ENCODE data around the gene LHX1.

Gene LHX1

DNA sequence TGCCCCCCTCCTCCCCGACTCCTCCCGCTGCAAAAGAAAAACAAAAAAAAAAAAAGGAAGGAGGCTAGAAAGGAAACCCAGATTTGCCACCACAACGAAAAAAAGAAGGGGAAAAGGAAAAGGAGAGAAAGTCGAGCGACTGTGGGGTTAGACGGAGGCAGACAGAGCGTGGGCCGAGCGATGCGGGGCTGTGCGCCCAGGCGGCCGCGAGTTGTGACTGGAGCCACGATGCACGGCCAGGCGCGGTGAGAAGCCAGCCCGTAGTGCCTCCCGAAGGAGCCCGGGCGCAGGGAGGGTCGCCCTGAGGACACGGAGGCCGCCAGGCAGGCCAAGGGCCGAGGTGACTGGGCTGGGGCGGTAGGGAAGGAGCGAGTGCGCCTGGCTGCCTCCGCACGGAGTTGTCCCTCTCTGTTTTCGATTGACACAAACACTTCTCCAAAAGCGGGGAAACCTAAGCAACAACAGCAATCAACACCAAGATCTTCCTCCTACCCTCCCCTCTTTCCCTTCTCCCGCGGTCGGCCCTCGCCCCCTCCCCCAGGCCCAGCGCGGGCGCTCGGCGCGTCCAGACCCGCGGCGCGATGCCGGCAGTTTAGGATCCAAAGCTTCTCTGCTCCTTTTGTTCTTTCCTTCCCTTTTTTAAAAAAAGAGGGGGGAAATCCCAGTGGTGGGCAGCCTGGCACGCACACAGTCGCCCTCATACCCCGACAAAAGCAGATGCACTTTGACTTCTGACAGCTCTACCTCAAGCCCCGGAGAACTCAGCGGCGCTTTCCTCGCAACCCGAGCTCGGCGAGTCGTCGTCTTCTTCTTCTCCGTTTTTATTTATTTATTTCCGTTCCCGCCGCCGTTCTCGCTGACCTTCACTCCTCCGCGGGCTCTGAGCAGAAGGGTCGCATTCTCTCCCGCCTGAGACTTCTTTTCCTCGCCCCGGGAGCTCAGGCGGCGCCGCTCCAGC is at the start of gene LHX1:
TSS of gene LHX1 (plus strand) at position 475 of the 958 bp plus-strand sequence. CDS start 723 bp downstream, outside the sequence.
- no peaks in the 10 kb centered on the region for H3K4me1 ChIP-seq (ENCODE audit: control insufficient read depth, insufficient read depth, low read length, unreplicated experiment)
- H3K27me3 ChIP-seq (ENCODE audit: insufficient read depth, low read length): peaks cover 97% of the 10 kb centered on the region
- H3K79me2 ChIP-seq (ENCODE audit: control insufficient read depth, insufficient read depth, low read length, unreplicated experiment): no peaks in the 10 kb centered on the region
- no peak within 1 kb of the TSS for H3K4me3 ChIP-seq (ENCODE audit: low read depth, low read length)
- no peak within 1 kb of the TSS for H3K27ac ChIP-seq (ENCODE audit: low read depth, low read length)
- no peaks in the 10 kb centered on the region for H3K36me3 ChIP-seq (ENCODE audit: insufficient read depth, low read length)
- no peak within 1 kb of the TSS for H2AFZ ChIP-seq (ENCODE audit: low read length, unreplicated experiment)

DNA sequence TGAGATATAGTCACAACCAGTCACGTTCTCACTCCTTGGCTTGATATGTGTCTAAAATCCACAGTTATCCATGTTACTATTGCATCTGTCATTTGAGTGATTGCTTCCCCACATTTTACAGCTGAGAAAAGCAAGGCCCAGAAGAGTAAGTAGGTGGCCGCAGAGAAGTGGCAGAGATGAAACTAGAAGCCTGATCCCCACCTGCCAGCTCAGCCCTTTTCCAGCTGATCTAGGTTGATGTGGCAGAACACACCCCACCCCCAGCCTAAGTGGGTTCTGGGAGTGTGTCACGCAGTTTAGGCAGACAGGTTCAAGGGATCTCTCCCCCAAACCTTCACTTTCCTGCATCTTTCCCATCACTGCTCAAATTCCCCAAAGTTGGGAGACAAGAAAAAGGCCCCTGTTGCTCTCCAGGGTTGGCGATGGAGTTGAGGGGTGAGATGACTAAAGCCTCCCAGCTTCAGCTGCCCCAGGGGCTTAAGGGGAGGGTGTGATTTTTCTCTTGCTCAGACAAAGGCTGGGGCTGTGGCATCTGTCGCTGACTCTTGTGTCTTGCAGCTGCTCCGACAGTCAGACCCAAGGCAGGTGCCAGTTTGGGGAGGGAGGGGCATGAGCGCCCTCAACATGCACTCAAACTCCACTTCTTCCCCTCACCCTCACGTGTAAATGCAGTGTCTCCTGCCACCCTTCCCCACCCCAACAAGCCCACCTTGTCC is 48.9 kb upstream of the LHX1 start:
- H3K4me1 ChIP-seq (ENCODE audit: control insufficient read depth, insufficient read depth, low read length, unreplicated experiment): no peaks in the 10 kb centered on the region
- H3K27ac ChIP-seq (ENCODE audit: low read depth, low read length): no peak overlapping the region
- H2AFZ ChIP-seq (ENCODE audit: low read length, unreplicated experiment): no peak overlapping the region
- no peaks in the 10 kb centered on the region for H3K36me3 ChIP-seq (ENCODE audit: insufficient read depth, low read length)
- peaks cover 89% of the 10 kb centered on the region for H3K27me3 ChIP-seq (ENCODE audit: insufficient read depth, low read length)
- no peak overlapping the region for H3K4me3 ChIP-seq (ENCODE audit: low read depth, low read length)
- H3K79me2 ChIP-seq (ENCODE audit: control insufficient read depth, insufficient read depth, low read length, unreplicated experiment): no peaks in the 10 kb centered on the region

DNA sequence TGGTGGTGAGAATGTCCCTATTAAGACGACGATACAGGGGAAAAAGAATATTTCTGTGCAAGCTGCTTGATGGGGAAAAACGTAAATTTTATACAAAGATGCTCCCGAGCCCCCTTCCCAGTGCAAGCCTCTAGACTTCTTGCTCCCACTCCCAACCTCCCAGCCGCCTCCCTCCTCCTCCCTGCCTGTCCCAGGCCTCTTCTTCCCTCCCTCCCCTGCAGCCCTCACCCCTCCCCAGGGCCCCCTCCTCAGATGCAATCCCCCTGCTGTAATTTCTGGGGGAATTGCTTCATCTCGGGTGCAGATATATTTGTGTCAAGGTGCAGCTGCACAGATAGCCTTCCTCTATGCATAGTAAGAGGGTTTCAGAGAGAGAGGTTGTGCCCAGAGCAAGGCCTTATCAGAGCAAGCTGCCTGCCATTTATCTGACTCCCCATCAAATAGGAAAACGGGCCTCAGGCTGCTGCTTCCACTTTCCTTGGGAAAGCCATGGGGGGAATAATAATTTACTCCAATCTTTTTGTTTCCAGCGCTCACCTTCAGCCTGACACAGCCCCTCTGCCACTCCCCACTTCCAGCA is 47.4 kb upstream of the LHX1 start:
- Histone ChIP-seq H3K27me3 (ENCODE audit: insufficient read depth, low read length) (peaks cover 87% of the 10 kb centered on the region), H3K4me1 (ENCODE audit: control insufficient read depth, insufficient read depth, low read length, unreplicated experiment) (no peaks in the 10 kb centered on the region), H3K27ac (ENCODE audit: low read depth, low read length) (no peak overlapping the region), H2AFZ (ENCODE audit: low read length, unreplicated experiment) (no peak overlapping the region), H3K36me3 (ENCODE audit: insufficient read depth, low read length) (no peaks in the 10 kb centered on the region), H3K4me3 (ENCODE audit: low read depth, low read length) (no peak overlapping the region), H3K79me2 (ENCODE audit: control insufficient read depth, insufficient read depth, low read length, unreplicated experiment) (no peaks in the 10 kb centered on the region)

DNA sequence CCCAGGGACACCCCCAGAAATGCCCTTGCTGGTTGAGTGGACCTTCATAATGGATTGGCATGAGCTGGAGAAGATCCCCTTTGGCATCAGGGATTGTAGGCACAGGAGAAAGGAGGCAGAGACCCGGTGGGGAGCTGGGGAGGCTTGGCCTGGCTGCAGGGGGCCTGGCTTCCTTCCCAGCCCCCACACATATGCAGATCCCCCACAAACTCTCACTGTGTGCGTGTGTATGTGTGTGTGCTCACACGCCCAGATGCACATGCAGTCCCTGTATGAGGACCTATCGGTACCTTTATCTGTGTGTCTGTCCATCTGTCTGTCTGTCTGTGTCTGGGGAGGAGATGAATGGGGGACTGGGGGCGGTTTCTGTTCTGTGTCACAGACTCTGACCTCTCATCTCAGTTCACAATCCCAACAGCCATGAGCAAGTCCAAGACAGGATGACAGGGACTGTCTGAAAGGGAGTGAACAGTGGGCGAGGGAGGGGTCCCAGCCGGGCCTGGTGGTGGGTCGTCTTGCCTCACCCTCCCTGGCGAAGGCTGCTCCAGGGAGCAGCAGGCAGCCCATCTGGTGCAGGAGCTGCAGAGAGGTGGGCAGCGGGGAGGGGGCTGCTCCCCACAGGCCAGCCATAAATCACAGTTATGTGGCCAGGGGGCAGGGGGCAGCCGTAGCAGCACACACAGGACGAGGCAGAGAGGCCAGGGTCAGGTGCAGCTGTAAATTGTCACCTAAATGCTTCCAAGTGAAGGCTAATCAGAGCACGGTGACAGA is 46.7 kb upstream of the LHX1 start:
- H3K4me1 ChIP-seq (ENCODE audit: control insufficient read depth, insufficient read depth, low read length, unreplicated experiment): no peaks in the 10 kb centered on the region
- peaks cover 87% of the 10 kb centered on the region for H3K27me3 ChIP-seq (ENCODE audit: insufficient read depth, low read length)
- H3K27ac ChIP-seq (ENCODE audit: low read depth, low read length): no peak overlapping the region
- H3K4me3 ChIP-seq (ENCODE audit: low read depth, low read length): no peak overlapping the region
- H3K79me2 ChIP-seq (ENCODE audit: control insufficient read depth, insufficient read depth, low read length, unreplicated experiment): no peaks in the 10 kb centered on the region
- H3K36me3 ChIP-seq (ENCODE audit: insufficient read depth, low read length): no peaks in the 10 kb centered on the region
- no peak overlapping the region for H2AFZ ChIP-seq (ENCODE audit: low read length, unreplicated experiment)

DNA sequence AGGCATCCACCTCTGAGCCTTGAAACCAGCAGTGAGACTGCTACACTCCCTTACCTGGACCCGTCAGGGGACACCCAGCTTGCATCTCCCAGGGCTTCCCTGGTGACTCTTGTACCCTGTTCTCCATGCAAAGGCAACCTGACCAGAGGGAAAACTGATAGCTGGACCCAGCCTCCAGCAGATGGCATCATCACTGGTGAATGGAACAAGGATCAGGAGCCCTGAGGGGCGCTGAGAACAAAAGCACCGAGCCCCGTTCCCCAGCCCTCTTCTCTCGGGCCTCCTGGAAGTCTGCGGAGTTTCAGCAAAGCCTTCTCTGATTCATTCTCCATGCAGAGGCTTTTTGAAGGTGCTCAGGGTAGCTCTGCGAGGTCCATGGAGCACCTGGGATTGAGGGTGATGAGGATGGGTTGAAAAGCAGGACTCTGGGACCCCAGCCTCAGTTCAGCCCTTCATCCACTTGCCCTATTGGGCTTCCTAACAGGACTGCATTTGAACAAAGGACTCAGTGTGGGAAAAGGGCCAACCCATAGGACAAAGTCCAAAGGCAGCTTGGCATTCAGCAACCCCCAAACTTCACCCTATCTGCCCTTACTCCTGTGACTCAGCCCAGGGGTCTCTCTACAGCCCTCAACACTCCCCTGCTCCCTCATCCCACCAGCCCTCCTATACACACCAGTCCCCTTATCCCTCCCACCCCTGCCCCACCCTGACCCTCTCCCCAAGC is 45.0 kb upstream of the LHX1 start:
- H2AFZ ChIP-seq (ENCODE audit: low read length, unreplicated experiment): no peak overlapping the region
- H3K4me1 ChIP-seq (ENCODE audit: control insufficient read depth, insufficient read depth, low read length, unreplicated experiment): no peaks in the 10 kb centered on the region
- H3K79me2 ChIP-seq (ENCODE audit: control insufficient read depth, insufficient read depth, low read length, unreplicated experiment): no peaks in the 10 kb centered on the region
- no peak overlapping the region for H3K4me3 ChIP-seq (ENCODE audit: low read depth, low read length)
- H3K27me3 ChIP-seq (ENCODE audit: insufficient read depth, low read length): peaks cover 90% of the 10 kb centered on the region
- no peaks in the 10 kb centered on the region for H3K36me3 ChIP-seq (ENCODE audit: insufficient read depth, low read length)
- no peak overlapping the region for H3K27ac ChIP-seq (ENCODE audit: low read depth, low read length)

DNA sequence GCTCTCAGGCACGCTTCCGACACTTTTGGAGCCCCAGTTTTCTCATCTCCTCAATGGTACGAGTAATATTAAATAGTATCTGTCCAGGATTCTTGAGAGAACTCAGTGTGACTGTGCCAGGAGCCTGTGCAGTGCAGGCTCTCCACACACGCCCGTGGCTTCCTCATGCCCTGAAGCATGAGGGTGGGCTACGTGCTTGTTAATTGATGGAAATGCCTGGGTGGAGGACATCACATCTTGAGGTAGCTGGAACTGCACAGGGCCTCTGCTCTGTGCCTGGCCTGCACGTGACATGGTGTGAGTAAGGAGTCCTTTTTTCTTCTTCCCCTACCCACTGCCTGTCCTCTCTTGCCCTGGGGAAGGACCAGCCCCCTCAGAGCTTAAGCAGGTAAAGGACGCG is 43.1 kb upstream of the LHX1 start:
- Histone ChIP-seq H3K27me3 (ENCODE audit: insufficient read depth, low read length) (peaks cover 77% of the 10 kb centered on the region), H3K27ac (ENCODE audit: low read depth, low read length) (no peak overlapping the region), H3K4me3 (ENCODE audit: low read depth, low read length) (no peak overlapping the region), H3K36me3 (ENCODE audit: insufficient read depth, low read length) (no peaks in the 10 kb centered on the region), H3K79me2 (ENCODE audit: control insufficient read depth, insufficient read depth, low read length, unreplicated experiment) (no peaks in the 10 kb centered on the region), H3K4me1 (ENCODE audit: control insufficient read depth, insufficient read depth, low read length, unreplicated experiment) (no peaks in the 10 kb centered on the region), H2AFZ (ENCODE audit: low read length, unreplicated experiment) (no peak overlapping the region)

DNA sequence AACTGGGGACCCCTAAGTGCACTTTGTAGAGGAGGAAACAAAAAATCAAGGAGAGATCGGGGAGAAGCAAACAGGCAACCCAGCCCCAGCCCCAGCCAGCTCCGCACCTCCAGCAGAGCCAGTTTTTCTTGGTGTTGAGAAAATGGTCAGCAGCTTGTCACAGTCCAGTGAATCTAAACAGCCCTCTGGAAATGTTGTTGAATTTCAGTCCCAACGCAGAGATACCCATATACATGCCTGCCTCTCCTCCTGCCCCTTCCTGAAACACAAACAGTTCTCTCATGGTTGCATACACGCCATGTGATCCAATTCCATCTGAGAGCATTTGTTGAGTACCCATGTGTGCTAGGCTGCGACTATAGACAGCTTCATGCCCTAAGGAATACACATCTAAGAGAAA is 42.4 kb upstream of the LHX1 start:
- Histone ChIP-seq H3K4me1 (ENCODE audit: control insufficient read depth, insufficient read depth, low read length, unreplicated experiment) (no peaks in the 10 kb centered on the region), H3K27ac (ENCODE audit: low read depth, low read length) (no peak overlapping the region), H3K36me3 (ENCODE audit: insufficient read depth, low read length) (no peaks in the 10 kb centered on the region), H3K27me3 (ENCODE audit: insufficient read depth, low read length) (peaks cover 71% of the 10 kb centered on the region), H3K79me2 (ENCODE audit: control insufficient read depth, insufficient read depth, low read length, unreplicated experiment) (no peaks in the 10 kb centered on the region), H2AFZ (ENCODE audit: low read length, unreplicated experiment) (no peak overlapping the region), H3K4me3 (ENCODE audit: low read depth, low read length) (no peak overlapping the region)

DNA sequence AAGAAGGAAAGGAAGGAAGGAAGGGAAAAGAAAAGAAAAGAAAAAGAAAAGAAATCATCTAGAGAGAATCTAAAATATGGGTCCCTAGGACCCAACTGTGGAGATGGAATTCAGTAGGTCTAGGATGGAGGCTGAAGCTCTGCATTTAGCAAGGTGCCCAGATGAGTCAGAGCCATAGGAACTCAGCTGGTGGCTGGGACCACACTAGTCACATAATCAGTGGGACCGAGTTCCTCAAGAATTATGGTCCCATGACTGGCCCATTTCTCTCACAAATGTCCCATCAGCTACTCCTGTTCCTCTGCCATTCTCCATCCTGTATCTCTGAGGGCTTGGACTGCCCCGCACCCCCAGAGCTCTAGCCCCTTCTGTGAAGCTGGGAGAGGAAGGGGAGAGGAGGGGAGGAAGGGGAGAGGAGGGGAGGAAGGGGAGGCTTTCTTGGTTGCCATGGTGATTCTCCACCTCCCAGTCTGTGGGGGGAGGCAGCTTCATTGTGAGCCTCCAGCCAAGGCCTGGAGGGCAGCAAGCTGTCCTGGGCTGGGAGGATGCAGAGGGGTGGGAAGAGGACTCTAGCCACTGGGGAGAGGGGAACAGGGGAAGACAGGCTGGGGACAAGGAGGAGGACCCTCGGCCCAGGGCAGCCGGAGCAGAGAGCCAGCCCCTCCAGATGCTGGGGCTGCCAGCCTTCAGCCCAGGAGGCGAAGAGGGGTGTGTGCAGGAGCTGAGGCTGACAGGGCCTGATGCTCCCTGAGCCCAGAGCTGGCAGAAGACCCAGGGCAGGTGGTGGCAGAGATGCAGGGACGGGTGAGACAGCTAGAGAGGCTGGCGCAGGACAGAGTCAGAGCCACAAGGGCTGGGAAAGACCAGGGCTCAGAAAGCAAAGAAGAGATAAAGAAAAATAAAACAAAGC is 37.8 kb upstream of the LHX1 start:
- Histone ChIP-seq H3K4me1 (ENCODE audit: control insufficient read depth, insufficient read depth, low read length, unreplicated experiment) (no peaks in the 10 kb centered on the region), H3K4me3 (ENCODE audit: low read depth, low read length) (no peak overlapping the region), H2AFZ (ENCODE audit: low read length, unreplicated experiment) (no peak overlapping the region), H3K27me3 (ENCODE audit: insufficient read depth, low read length) (peaks cover 50% of the 10 kb centered on the region), H3K79me2 (ENCODE audit: control insufficient read depth, insufficient read depth, low read length, unreplicated experiment) (no peaks in the 10 kb centered on the region), H3K36me3 (ENCODE audit: insufficient read depth, low read length) (no peaks in the 10 kb centered on the region), H3K27ac (ENCODE audit: low read depth, low read length) (no peak overlapping the region)

DNA sequence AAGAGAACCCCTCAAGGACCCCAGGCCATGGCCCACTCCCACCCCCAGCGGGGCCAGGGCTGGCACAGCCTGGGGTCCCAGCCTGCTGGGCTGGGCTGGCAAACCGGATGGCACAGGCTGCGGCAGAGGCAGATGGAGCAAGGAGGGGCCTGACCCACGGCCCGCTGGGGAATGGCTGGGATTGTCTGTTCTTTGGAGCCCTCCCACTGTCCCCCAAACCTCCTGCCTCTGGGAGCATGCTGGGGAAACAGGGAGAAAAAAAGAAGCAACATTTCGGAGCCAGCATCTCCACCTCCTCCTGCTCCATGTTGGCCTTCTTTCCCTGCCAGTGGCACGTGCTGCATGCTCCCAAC is 37.1 kb upstream of the LHX1 start:
- H3K27ac ChIP-seq (ENCODE audit: low read depth, low read length): no peak overlapping the region

More for the DNA sequence above, 37.1 kb upstream of the LHX1 start:
- Histone ChIP-seq H3K27me3 (ENCODE audit: insufficient read depth, low read length) (peaks cover 50% of the 10 kb centered on the region), H3K79me2 (ENCODE audit: control insufficient read depth, insufficient read depth, low read length, unreplicated experiment) (no peaks in the 10 kb centered on the region), H3K4me3 (ENCODE audit: low read depth, low read length) (no peak overlapping the region), H3K4me1 (ENCODE audit: control insufficient read depth, insufficient read depth, low read length, unreplicated experiment) (no peaks in the 10 kb centered on the region), H3K36me3 (ENCODE audit: insufficient read depth, low read length) (no peaks in the 10 kb centered on the region), H2AFZ (ENCODE audit: low read length, unreplicated experiment) (no peak overlapping the region)

Data from ACC112 (cell line).